DMS53 (cell line): ENCODE results near the gene AJAP1.
"Not testable (repeated sequence)": the region's sequence is repeated elsewhere in the genome, so short reads cannot be mapped to it uniquely, and the experiment has no call there.

Source experiments
- DNase-seq: peaks from one replicate; lab custom pipeline; 2025; lab: John Stamatoyannopoulos, UW

Gene AJAP1

GRCh38 chr1:4653796-4654725 lies at the start of gene AJAP1:
Gene AJAP1, plus strand, starts transcription at chr1:4654609. Its CDS starts 817 bp downstream, at chr1:4655426.
- DNase-seq: no peak

- DNase-seq: no peak
These were observed 49.3 kb upstream of the AJAP1 start for GRCh38 chr1:4605158-4605557.

GRCh38 chr1:4611563-4612341 lies 42.7 kb upstream of the AJAP1 start:
- no peak for DNase-seq

- DNase-seq: no peak
These were observed 41.4 kb upstream of the AJAP1 start for GRCh38 chr1:4612991-4613390.

GRCh38 chr1:4613606-4614370 lies 40.6 kb upstream of the AJAP1 start:
- DNase-seq: no peak

GRCh38 chr1:4614371-4615137 lies 39.9 kb upstream of the AJAP1 start:
- DNase-seq: no peak

GRCh38 chr1:4615138-4615470 lies 39.3 kb upstream of the AJAP1 start:
- no peak for DNase-seq

- no peak for DNase-seq
These were observed 38.9 kb upstream of the AJAP1 start for GRCh38 chr1:4615501-4615900.

GRCh38 chr1:4616831-4617465 lies 37.5 kb upstream of the AJAP1 start:
- no peak for DNase-seq

- DNase-seq: no peak
These were observed 36.9 kb upstream of the AJAP1 start for GRCh38 chr1:4617506-4617905.

GRCh38 chr1:4618827-4619226 lies 35.6 kb upstream of the AJAP1 start:
- DNase-seq: not testable (repeated sequence)

- DNase-seq: no peak
These were observed 32.8 kb upstream of the AJAP1 start for GRCh38 chr1:4621646-4622045.

- no peak for DNase-seq
These were observed 31.6 kb upstream of the AJAP1 start for GRCh38 chr1:4622821-4623220.

- no peak for DNase-seq
These were observed 30.2 kb upstream of the AJAP1 start for GRCh38 chr1:4624141-4624715.

- DNase-seq: no peak
These were observed 29.6 kb upstream of the AJAP1 start for GRCh38 chr1:4624801-4625200.

- DNase-seq: no peak
These were observed 28.3 kb upstream of the AJAP1 start for GRCh38 chr1:4626061-4626460.

GRCh38 chr1:4626560-4627319 lies 27.7 kb upstream of the AJAP1 start:
- no peak for DNase-seq

- no peak for DNase-seq
These were observed 27.1 kb upstream of the AJAP1 start for GRCh38 chr1:4627353-4627752.

- DNase-seq: no peak
These were observed 25.4 kb upstream of the AJAP1 start for GRCh38 chr1:4628992-4629391.

- no peak for DNase-seq
These were observed 23.8 kb upstream of the AJAP1 start for GRCh38 chr1:4630561-4630960.
